Upper lobe of right lung (tissue), 1 donor: Measurements from ENCODE around the gene KLF3. TPM values are rescaled to one million over a fixed set of nuclear protein-coding genes. Genes with fewer than 3 reads are reported as not detected.
"Not testable (repeated sequence)": the region's sequence is repeated elsewhere in the genome, so short reads cannot be mapped to it uniquely, and the experiment has no call there.

Source experiments
- ATAC-seq: fragments of 200-7000 bp; cut with Tn5 transposase; one replicate; pipeline ENCODE4 v1.9.1; 2020; ENCODE audit warnings: mild to moderate bottlenecking, moderate library complexity
- DNase-seq: peaks from one replicate; pipeline ENCODE4 v3.0.0-alpha.2; 2020
- H3K27ac ChIP-seq: fragments of 200-600 bp; one replicate; pipeline ENCODE4 v1.8.0; 2022
- H3K27me3 ChIP-seq: fragments of 200-600 bp; one replicate; pipeline ENCODE4 v1.8.0; 2022; ENCODE audit warnings: mild to moderate bottlenecking
- H3K36me3 ChIP-seq: fragments of 200-600 bp; one replicate; pipeline ENCODE4 v1.8.0; 2022
- H3K4me1 ChIP-seq: fragments of 200-600 bp; one replicate; pipeline ENCODE4 v1.8.0; 2022
- H3K4me3 ChIP-seq: fragments of 200-600 bp; one replicate; pipeline ENCODE4 v1.8.0; 2022; ENCODE audit warnings: mild to moderate bottlenecking
- H3K9me3 ChIP-seq: fragments of 200-600 bp; one replicate; pipeline ENCODE4 v1.8.0; 2022
- CTCF ChIP-seq: fragments of 200-600 bp; IDR thresholded peaks from one replicate; pipeline ENCODE4 v1.8.0; 2022; ENCODE audit warnings: antibody characterized with exemption
- intact Hi-C: fragments of 100-400 bp; cut with DNase I; formaldehyde crosslinking; loops from one replicate; pipeline ENCODE4 v1.11.0; 2022
- total RNA-seq: library from RNA; stranded (reverse); fragmentation: NEBNext Ultra II Directional; extraction: Animal tissue kit (Norgen Biotek cat#: 25700); gene quantifications from one replicate; pipeline ENCODE4 v1.2.1, GENCODE V29; 2021
- donor health status: DM: no; HTN: yes; CAD: no; lungs with severe emphysema.

The KLF3 gene
- total RNA-seq, 1 donor from 2014 or later, result 70.6 TPM

DNA sequence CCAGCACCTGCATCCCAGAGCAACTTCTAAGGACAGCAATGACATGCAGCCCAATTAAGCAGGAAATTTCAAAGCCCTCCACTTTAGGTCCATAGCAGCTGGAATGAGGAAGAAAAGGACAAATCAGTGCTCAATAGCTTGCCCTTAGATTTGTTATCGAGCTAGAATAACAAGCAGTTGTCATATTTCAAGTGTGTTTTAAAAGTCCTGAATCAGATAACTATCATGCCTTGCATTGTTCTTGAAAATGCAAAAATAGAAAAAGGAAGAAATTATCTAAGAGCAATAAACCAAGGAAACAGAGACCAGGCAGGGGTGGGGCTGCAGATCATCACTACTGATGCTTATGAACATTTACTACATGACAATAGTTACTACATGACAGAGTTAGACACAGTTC, 43.9 kb upstream of the KLF3 start:
- intact Hi-C loops, result no loop called here
- no peak for TF ChIP-seq CTCF
- peak overlapping the region; percentile 39 for H3K27ac ChIP-seq

GRCh38 chr4:38620527-38621027, 43.4 kb upstream of the KLF3 start:
- H3K36me3 ChIP-seq, result no peaks in the 10 kb centered on the region
- no peak for TF ChIP-seq CTCF
- H3K9me3 ChIP-seq, result no peaks in the 10 kb centered on the region
- ATAC-seq (no peak), DNase-seq (no peak)
- H3K27me3 ChIP-seq, result no peaks in the 10 kb centered on the region
- no peak overlapping the region for H3K4me3 ChIP-seq
- H3K27ac ChIP-seq, result peak overlapping the region; percentile 39
- peaks cover 20% of the 10 kb centered on the region for H3K4me1 ChIP-seq
- intact Hi-C loops, result no loop called here

More for the DNA sequence above, 43.9 kb upstream of the KLF3 start:
- Histone ChIP-seq H3K9me3 (no peaks in the 10 kb centered on the region), H3K4me3 (no peak overlapping the region), H3K27me3 (no peaks in the 10 kb centered on the region), H3K36me3 (no peaks in the 10 kb centered on the region), H3K4me1 (peaks cover 20% of the 10 kb centered on the region)
- ATAC-seq (no peak), DNase-seq (no peak)

DNA sequence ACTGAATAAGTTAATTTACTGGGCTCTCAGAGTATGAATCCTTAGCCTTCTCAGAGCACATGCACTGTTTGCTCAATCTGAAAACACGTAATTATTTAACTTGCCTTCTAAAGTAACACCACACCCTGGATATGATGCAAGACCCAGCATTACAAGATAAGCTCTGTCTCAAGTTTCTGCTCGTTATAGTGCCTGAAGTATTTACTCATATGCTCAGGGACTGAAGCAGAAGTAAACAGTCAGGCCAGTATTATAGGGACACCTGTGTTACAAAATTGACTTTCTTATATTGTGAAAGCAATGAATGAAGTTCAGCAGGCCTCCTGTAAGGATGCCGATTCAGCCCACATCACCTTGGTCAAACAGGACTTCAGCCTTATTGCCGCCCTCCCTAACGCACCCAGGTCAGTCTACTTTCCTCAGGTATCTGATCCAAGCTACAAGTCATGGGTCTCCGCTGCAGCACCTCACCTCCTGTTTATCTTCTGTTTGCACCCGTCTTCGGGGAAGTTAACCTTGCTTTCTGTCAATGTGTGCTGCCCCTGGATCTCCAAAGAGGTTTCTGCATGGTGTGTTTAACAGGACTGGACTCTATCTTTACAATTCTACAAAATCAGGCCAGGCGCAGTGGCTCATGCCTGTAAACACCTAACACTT, 42.8 kb upstream of the KLF3 start:
- ATAC-seq (peak; percentile 95), DNase-seq (no peak)
- Histone ChIP-seq H3K36me3 (no peaks in the 10 kb centered on the region), H3K4me3 (no peak overlapping the region), H3K27me3 (no peaks in the 10 kb centered on the region), H3K9me3 (no peaks in the 10 kb centered on the region), H3K4me1 (peaks cover 20% of the 10 kb centered on the region), H3K27ac (peak overlapping the region; percentile 67)
- intact Hi-C loops, result no loop called here
- no peak for TF ChIP-seq CTCF

- Histone ChIP-seq H3K4me3 (no peak overlapping the region), H3K9me3 (no peaks in the 10 kb centered on the region), H3K4me1 (peaks cover 20% of the 10 kb centered on the region), H3K36me3 (no peaks in the 10 kb centered on the region), H3K27ac (peak overlapping the region; percentile 67), H3K27me3 (no peaks in the 10 kb centered on the region)
- ATAC-seq, result peak; percentile 16
- no peak for TF ChIP-seq CTCF
- intact Hi-C loops, result no loop called here
- no peak for DNase-seq
Measured at GRCh38 chr4:38621831-38622230, 42.2 kb upstream of the KLF3 start.

DNA sequence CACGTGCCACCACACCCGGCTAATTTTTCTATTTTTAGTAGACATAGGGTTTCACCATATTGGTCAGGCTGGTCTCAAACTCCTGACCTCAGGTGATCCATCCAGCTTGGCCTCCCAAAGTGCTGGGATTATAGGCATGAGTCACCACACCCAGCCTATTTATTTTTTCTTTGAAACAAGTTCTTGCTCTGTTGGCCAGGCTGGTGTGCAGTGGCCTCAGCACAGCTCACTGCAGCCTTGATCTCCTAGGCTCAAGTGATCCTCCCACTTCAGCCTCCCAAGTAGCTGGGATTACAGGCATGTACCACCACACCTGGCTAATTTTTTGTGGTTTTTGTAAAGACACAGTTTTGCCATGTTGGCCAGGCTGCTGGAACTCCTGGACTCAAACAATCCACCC, 41.7 kb upstream of the KLF3 start:
- peaks cover 20% of the 10 kb centered on the region for H3K4me1 ChIP-seq
- H3K27me3 ChIP-seq, ATAC-seq, H3K27ac ChIP-seq, H3K36me3 ChIP-seq, H3K9me3 ChIP-seq, H3K4me3 ChIP-seq, DNase-seq, intact Hi-C loops: not testable (repeated sequence)

DNA sequence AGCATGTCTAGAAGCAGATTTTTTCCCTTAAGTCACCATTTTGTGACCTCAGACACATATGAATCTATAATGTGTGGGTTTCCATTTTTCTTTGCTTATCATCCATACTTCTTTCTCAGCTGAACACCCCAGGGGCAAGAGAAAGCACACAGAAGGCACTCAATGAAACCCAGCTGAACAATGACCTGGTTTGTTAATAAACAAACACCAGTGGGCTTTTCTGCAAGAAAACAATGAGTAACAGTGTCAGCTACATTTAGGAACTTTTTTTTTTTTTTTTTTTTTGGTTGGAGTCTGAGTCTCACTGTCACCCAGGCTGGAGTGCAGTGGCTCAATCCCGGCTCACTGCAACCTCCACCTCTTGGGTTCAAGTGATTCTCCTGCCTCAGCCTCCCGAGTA, 40.7 kb upstream of the KLF3 start:
- H3K4me1 ChIP-seq, result peaks cover 20% of the 10 kb centered on the region
- no peak for ATAC-seq
- H3K27ac ChIP-seq, result no peak overlapping the region
- no peaks in the 10 kb centered on the region for H3K36me3 ChIP-seq
- H3K9me3 ChIP-seq, result no peaks in the 10 kb centered on the region
- TF ChIP-seq CTCF, result no peak
- intact Hi-C loops, result no loop called here
- no peak for DNase-seq
- H3K27me3 ChIP-seq, result no peaks in the 10 kb centered on the region
- H3K4me3 ChIP-seq, result no peak overlapping the region
